Endothelial cell of umbilical vein (primary cell): ENCODE data around the gene PRAC2. TPM values are rescaled to one million over a fixed set of nuclear protein-coding genes. Genes with fewer than 3 reads are reported as not detected.

Experiments used
- BruUV-seq: library from RNA; stranded (reverse); fragments of 400-500 nt; replicated peaks from 2 replicates; lab custom pipeline; 2021; lab: Mats Ljungman, UMichigan
- CTCF ChIA-PET: fragments of 300-600, 350-600 bp; sonication (Branson Sonifier 250); formaldehyde crosslinking; loops from one replicate; lab custom pipeline; 2021; ENCODE audit warnings: antibody characterized with exemption, inconsistent platforms; lab: Charles Lee
- POLR2A ChIA-PET: fragments of 300-600, 350-600 bp; sonication (Branson Sonifier 250); formaldehyde crosslinking; loops from one replicate; lab custom pipeline; 2021; ENCODE audit warnings: antibody characterized with exemption, inconsistent platforms; lab: Charles Lee
- DNase-seq: peaks from one replicate; pipeline ENCODE4 v3.0.0-alpha.2; 2011; ENCODE audit warnings: low read depth, low spot score
- FAIRE-seq: peaks from 2 replicates; lab custom pipeline; 2011; peaks lifted over from hg19 to GRCh38; lab: Jason Lieb, UNC
- H2AFZ ChIP-seq: 2 replicates; pipeline ENCODE4 v1.6.0; 2012; ENCODE audit warnings: low read depth, low read length, control low read depth, inconsistent platforms
- H3K27ac ChIP-seq: 2 replicates; pipeline ENCODE4 v1.5.1; 2011; ENCODE audit warnings: low read depth, mild to moderate bottlenecking, control low read depth, low read length, moderate library complexity; ENCODE audit not compliant: insufficient read depth
- H3K27me3 ChIP-seq, 2 experiments: 2 replicates each; pipeline versions ENCODE4 v1.6.0 to v1.6.1; 2011; ENCODE audit warnings: low read length in 2 of 2, mixed read lengths in 1 of 2; ENCODE audit not compliant: control insufficient read depth in 2 of 2, insufficient read depth in 2 of 2
- H3K36me3 ChIP-seq, 2 experiments: 2 replicates in 1 of 2; 3 replicates in 1 of 2; pipeline ENCODE4 v1.5.1; 2011; ENCODE audit warnings: low read length in 2 of 2, mild to moderate bottlenecking in 1 of 2, moderate library complexity in 1 of 2; ENCODE audit not compliant: control insufficient read depth in 2 of 2, insufficient read depth in 2 of 2; ENCODE audit errors: extremely low read depth in 1 of 2
- H3K4me1 ChIP-seq: 3 replicates; pipeline ENCODE4 v1.5.1; 2011; ENCODE audit warnings: mild to moderate bottlenecking, low read length; ENCODE audit not compliant: control insufficient read depth, insufficient read depth; ENCODE audit errors: extremely low read depth
- H3K4me2 ChIP-seq: 2 replicates; pipeline ENCODE4 v1.6.1; 2011; ENCODE audit warnings: low read length, control low read depth, mixed read lengths; ENCODE audit not compliant: insufficient read depth
- H3K4me3 ChIP-seq, 3 experiments: fragments of 200-600 bp in 1 of 3; sonication (generic), shearing (Covaris generic) in 1 of 3; replicated peaks in 1 of 3; 2 replicates each; pipeline ENCODE4 v1.5.1; 2011 to 2016; ENCODE audit warnings: control low read depth in 3 of 3, low read length in 3 of 3, mild to moderate bottlenecking in 2 of 3, inconsistent platforms in 1 of 3, low read depth in 1 of 3, moderate library complexity in 1 of 3; ENCODE audit not compliant: insufficient read depth in 1 of 3
- H3K79me2 ChIP-seq: 2 replicates; pipeline ENCODE4 v1.6.0; 2012; ENCODE audit warnings: low read length, inconsistent platforms; ENCODE audit not compliant: control insufficient read depth, insufficient read depth
- H3K9ac ChIP-seq: replicated peaks from 2 replicates; pipeline ENCODE3; 2011; ENCODE audit warnings: low read length, control low read depth; ENCODE audit not compliant: insufficient read depth; ENCODE audit errors: extremely low read depth
- H3K9me1 ChIP-seq: replicated peaks from 3 replicates; pipeline ENCODE4 v1.6.0; 2011; ENCODE audit warnings: mild to moderate bottlenecking, low read length; ENCODE audit not compliant: control insufficient read depth, insufficient read depth; ENCODE audit errors: extremely low read depth
- H3K9me3 ChIP-seq: replicated peaks from 2 replicates; pipeline ENCODE4 v1.5.1; 2012; ENCODE audit warnings: low read length, inconsistent platforms; ENCODE audit not compliant: control insufficient read depth, insufficient read depth
- H4K20me1 ChIP-seq: replicated peaks from 2 replicates; pipeline ENCODE3; 2011; ENCODE audit warnings: mild to moderate bottlenecking, low read length; ENCODE audit not compliant: control insufficient read depth, insufficient read depth; ENCODE audit errors: extremely low read depth
- CTCF ChIP-seq, 2 donors: IDR thresholded peaks; 1 replicate in 1 of 2; 2 replicates in 1 of 2; pipeline ENCODE4 v1.5.1; 2011; ENCODE audit warnings: low read length in 2 of 2, mild to moderate bottlenecking in 2 of 2, moderate library complexity in 2 of 2, control low read depth in 1 of 2, inconsistent platforms in 1 of 2, low read depth in 1 of 2; ENCODE audit not compliant: insufficient read depth in 1 of 2; ENCODE audit errors: extremely low read depth in 1 of 2
- dilution Hi-C: fragments of 300-500 bp; cut with MboI; formaldehyde crosslinking; loops from one replicate; pipeline ENCODE4 v1.15.0; 2019; ENCODE audit warnings: low sequenced_read_pairs; ENCODE audit not compliant: extremely low pct_ligation_motif_present
- intact Hi-C: fragments of 100-400 bp; cut with micrococcal nuclease; formaldehyde crosslinking; loops from one replicate; pipeline ENCODE4 v1.10.0; 2022
- polyA plus RNA-seq, 4 experiments: library from polyadenylated mRNA; depleted of rRNA in 3 of 4; stranded (reverse) in 3 of 4; unstranded in 1 of 4; fragments of >200 nt; gene quantifications; 2 replicates each; pipeline versions ENCODE4 v1.2.1 to v1.2.3, GENCODE V29; 2011 to 2012; ENCODE audit warnings: missing spikeins in 1 of 4
- total RNA-seq: library from RNA; stranded (reverse); gene quantifications from 2 replicates; pipeline ENCODE4 v1.2.3, GENCODE V29; 2021
- TF ChIP-seq, protein P1 (sequence below): IDR thresholded peaks from 2 replicates; pipeline ENCODE4 v1.6.1; 2011; ENCODE audit not compliant: insufficient read depth, insufficient read length

PRAC2 gene
- total and polyA plus RNA-seq, 2 donors (not counting 3 experiments of a cell fraction or from before 2014, with no cell fraction given): not detected

GRCh38 chr17:48678141-48678971 is 44.6 kb upstream of the PRAC2 start:
- dilution Hi-C loops: no loop called here
- no peak overlapping the region for H3K4me2 ChIP-seq
- H3K27me3 ChIP-seq: peaks cover 13 to 19% of the 10 kb centered on the region in 2 experiments
- no peaks in the 10 kb centered on the region for H3K9me1 ChIP-seq
- no peak overlapping the region for H3K9ac ChIP-seq
- no peaks in the 10 kb centered on the region for H4K20me1 ChIP-seq
- no peaks in the 10 kb centered on the region for H3K4me1 ChIP-seq
- H2AFZ ChIP-seq: peak overlapping the region; percentile 69
- no peaks in the 10 kb centered on the region for H3K36me3 ChIP-seq
- H3K4me3 ChIP-seq: no peak overlapping the region
- ChIA-PET POLR2A (no interaction called here), CTCF (interaction anchor here (0.6 to 9.4 kb wide), 55 partner anchors 10 to 613 kb away, joined by 3 to 220 read pairs (median 6); partner anchors contain the start of genes ATP5MC1, HOXB13, HOXB9 and PRAC2)
- H3K27ac ChIP-seq: no peak overlapping the region
- no peaks in the 10 kb centered on the region for H3K9me3 ChIP-seq
- intact Hi-C loops: loop anchor here (1.0 to 2.0 kb wide), 3 partner anchors 46 to 201 kb away; no protein-coding TSS in a partner anchor
- no peaks in the 10 kb centered on the region for H3K79me2 ChIP-seq
- no TSS peak for BruUV-seq
- FAIRE-seq (peak; percentile 88), DNase-seq (peak; percentile 53)
- peak; percentile 95 to 100 for TF ChIP-seq CTCF (IDR thresholded peaks at IDR 0.05; ENCODE audit: extremely low read depth in 1 of 2, insufficient read depth in 1 of 2, low read depth in 1 of 2, low read length in 2 of 2)
- TF ChIP-seq, protein P1, sequence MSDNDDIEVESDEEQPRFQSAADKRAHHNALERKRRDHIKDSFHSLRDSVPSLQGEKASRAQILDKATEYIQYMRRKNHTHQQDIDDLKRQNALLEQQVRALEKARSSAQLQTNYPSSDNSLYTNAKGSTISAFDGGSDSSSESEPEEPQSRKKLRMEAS: no peak
